Measurements from ENCODE around the gene CWC27.

The CWC27 gene

DNA sequence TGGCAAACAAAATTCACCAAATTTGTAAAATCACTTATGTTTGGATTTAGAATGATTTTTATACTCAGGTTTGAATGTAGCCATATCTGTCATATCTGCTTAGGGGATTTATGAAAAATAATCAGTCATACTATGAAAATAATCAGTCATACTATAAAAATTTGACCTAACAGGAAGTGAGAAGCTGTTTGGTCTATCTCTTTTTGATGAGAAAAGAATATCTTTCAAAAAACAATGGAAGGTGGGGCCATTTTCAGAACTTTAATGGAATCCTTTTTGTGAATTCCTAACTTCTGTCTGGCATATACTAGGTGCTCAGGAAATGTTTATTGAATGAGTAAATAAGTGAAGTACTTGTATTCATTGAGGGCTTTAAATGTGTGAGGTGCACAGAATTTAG is 70.1 kb downstream of the CWC27 start:
- DNase-seq: no peak

DNA sequence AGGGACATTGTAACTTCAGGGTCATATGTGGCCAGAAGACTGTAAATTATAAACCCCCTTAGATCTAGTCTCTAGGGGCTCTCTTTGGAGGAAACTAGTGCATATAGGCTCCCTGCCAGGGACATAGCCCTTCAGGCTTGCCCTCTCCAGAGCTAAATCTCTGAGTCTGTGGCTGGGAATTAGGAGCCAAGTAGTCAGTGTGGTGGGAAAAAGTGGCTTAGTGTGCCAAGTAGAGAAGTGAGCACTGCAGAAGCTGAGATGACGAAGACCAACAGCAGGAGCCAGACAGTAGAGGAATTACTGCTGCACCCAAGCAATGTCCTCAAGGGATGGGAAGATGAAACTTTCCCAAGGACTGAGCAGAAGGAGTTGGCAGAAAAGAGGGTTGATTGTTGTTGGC is 71.2 kb downstream of the CWC27 start:
- no peak for DNase-seq

- DNase-seq: no peak
These were observed 72.2 kb downstream of the CWC27 start for GRCh38 chr5:64840958-64841357.

GRCh38 chr5:64853777-64854176 is 85.0 kb downstream of the CWC27 start:
- no peak for DNase-seq

DNA sequence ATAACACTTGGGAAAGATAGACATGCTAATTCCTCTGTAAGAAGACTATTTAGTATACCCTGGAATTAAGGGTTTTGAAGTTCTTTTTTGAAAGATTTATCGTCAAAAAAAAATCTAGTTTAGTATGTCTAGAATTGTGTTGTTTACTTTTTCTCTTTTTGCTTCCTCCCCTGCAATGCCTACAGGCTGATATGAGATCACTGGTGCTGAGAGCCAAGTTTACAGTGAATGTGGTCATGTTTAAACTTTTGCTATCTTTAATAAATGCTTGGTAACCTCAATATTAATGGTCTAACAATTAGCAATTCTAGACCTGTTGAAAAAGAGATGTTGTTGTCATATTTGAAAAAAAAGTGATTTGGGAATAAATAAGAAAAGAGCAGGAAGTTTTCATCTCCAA is 86.1 kb downstream of the CWC27 start:
- no peak for DNase-seq

DNA sequence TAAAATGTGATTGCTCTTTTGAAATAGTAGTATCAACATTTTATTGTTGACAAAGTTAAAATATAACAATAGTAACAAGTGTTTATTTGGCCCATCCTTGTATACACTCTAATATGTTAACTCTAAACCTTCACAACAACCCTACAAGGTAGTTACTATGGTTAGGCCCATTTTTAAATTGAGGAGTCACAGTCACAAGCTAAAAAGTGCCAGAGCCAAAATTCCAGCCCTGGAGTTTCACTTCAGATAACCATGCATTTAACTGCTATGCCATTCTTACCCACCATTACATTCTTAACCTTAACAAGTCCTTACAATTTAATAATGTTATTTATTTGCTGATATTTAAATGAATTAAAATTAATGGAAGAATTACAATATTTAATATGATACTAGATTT is 91.2 kb downstream of the CWC27 start:
- DNase-seq: no peak

DNA sequence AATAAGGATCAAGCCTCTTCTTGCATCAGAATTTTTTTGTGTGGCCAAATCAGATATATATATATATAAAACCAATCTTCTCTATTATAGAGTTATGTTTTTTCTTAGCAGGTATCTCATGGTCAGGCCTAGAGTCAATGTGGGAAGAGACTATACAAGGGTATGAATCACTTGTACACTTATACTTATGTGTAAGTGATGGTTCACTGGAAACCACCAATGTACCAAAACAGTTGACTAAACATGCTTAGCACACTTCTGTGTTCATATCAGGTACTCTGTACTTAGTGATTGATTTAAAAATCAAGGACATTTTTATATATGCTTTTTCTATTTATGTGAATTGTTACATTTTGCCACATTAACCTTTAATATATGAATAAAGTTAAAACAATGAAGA is 92.6 kb downstream of the CWC27 start:
- no peak for DNase-seq

GRCh38 chr5:64864171-64864570 is 95.4 kb downstream of the CWC27 start:
- DNase-seq: no peak

GRCh38 chr5:64865662-64866061 is 96.9 kb downstream of the CWC27 start:
- no peak for DNase-seq

- DNase-seq: peak in 1 of 4 experiments; percentile 9
These were observed 100.7 kb downstream of the CWC27 start for GRCh38 chr5:64869419-64869818.

- DNase-seq: no peak
These were observed 103.3 kb downstream of the CWC27 start for GRCh38 chr5:64872044-64872443.

DNA sequence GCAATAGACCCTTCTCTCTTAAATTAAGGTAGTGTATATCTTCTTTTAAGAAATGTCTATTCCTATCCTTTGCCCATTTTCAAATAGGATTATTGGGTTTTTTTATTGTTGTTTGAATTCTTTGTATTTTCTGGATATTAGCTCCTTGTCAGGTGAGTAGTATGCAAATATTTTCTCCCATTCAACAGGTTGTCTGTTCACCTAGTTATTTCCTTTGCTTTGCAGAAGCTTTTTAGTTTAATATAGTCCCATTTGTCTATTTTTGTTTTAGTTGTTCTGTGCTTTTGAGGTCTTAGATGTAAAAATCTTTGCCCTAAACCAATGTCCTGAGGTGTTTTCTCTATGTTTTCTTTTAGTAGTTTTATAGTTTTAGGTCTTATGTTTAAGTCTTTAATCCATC is 104.7 kb downstream of the CWC27 start:
- DNase-seq: no peak

GRCh38 chr5:64874753-64875152 is 106.0 kb downstream of the CWC27 start:
- DNase-seq: no peak

DNA sequence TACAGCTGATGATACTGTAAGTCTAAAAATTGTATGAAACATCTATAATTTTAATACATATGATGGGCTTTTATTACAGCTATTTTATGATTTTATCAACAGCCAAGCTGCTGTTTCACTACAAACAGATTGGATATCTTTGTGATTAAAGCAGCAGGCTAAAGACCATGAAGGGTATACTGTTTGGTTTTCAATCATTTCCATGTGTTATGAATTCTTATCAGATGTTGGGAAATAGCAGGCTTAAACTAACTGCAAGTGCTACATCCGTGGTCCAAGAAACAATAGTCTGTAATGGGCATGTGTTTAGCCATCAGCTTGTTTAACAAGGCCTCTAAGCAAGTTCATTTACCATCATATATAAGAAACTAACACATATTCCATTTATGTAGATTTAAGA is 107.5 kb downstream of the CWC27 start:
- no peak for DNase-seq

GRCh38 chr5:64880821-64881220 is 112.1 kb downstream of the CWC27 start:
- DNase-seq: no peak

GRCh38 chr5:64883912-64884311 is 115.2 kb downstream of the CWC27 start:
- DNase-seq: no peak

DNA sequence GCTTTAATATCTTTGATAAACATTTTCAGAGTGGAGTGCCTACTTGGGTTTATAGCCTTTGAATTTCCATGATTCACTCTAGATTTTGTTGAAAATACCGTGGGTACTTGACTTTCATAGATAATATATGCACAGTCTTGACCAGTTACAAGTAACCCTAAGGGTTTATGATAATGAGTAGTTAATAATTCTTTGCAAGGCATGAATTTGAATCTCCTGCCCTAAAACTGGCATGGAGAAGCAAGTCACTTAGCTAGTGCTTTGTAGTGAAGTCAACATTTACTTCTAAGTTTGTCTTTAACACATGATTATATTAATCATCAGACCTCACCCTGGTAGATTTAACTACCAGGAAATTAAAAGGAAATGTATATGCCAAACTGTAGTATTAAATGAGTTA is 115.8 kb downstream of the CWC27 start:
- DNase-seq: no peak

DNA sequence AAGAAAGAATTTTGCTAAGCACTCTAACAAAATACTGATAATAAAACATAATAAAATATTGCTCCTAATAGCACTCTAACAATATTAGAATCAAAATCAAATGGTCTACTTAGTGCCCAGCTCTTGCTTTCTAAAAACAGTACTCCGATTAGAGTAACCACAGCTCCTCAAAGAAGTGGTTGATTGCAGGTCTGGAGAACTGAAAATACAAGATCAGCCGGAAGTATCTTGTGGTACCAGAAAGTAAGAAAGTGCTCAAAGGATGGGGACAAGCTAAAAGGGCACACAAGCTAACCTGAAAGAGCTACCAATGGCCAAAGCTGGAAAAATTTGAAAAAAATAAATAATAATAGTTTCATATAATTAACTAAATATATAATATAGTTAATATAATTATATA is 119.2 kb downstream of the CWC27 start:
- no peak for DNase-seq

GRCh38 chr5:64895748-64896147 is 127.0 kb downstream of the CWC27 start:
- no peak for DNase-seq

GRCh38 chr5:64899838-64900237 is 131.1 kb downstream of the CWC27 start:
- DNase-seq: no peak

GRCh38 chr5:64900618-64901017 is 131.9 kb downstream of the CWC27 start:
- no peak for DNase-seq

- peak in 3 of 4 experiments; percentile 20 to 49 (median 37) for DNase-seq
These were observed 138.7 kb downstream of the CWC27 start for GRCh38 chr5:64907399-64907798.

DNA sequence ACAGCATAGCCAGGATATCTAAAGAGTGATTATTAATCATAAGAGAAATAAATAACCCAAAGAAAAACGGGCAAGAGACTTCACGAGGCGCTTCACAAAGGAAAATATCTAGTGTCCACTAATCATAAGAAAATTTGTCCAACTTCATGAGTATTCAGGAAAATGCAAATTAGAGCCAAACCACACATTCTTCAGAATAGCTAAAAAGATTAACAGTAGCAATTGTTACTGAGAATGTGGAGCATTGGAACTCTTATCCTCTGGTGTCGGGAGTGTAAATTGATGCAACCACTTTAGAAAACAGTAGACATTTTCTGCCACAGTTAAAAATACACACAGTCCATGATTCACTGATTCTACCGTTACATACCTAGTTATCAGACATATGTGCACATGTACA is 145.7 kb downstream of the CWC27 start:
- no peak for DNase-seq

- no peak for DNase-seq
These were observed 149.4 kb downstream of the CWC27 start for GRCh38 chr5:64918083-64918482.

- no peak for DNase-seq
These were observed 152.7 kb downstream of the CWC27 start for GRCh38 chr5:64921386-64921785.

DNA sequence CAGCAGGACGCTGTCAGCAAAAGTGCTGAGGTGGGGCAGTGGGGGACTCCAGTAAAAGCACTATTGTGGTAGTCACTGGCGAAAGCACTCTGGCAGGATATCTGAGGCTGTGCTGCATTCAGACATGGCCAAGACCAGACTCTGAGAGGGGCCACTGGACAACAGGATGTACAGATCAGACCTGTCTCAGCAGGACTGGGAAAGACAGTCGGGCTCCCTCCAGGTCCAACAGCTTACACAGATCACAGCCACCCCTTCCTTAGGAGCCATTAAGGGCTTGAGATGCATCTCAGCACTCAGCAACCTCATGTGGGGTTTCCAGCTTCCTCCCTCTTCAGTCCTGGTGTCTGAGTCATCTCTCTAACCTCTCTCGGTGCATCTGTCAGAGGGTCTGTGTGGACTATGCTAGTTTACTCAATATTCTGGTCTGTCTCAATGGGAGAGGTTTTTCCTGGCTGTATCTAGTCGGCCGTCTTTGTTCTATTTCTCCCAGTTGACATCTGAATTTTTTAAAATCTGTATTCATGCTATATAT is 154.5 kb downstream of the CWC27 start:
- DNase-seq: no peak

Data from suppressor macrophage (primary cell).